OCI-LY7 (cell line): Measurements from ENCODE around the gene RHBDL2. TPM values are rescaled to one million over a fixed set of nuclear protein-coding genes. Genes with fewer than 3 reads are reported as not detected.
A peak's percentile ranks its signal among the peaks of the same experiment; 100 is the strongest.

Source experiments
- BruUV-seq: library from RNA; stranded (reverse); fragments of 400-500 nt; replicated peaks from 2 replicates; lab custom pipeline; 2021; lab: Mats Ljungman, UMichigan
- CTCF ChIA-PET: fragments of 300-600 bp; sonication (Branson Sonifier 250); formaldehyde crosslinking; loops from one replicate; lab custom pipeline; 2022; ENCODE audit warnings: antibody characterized with exemption; ENCODE audit not compliant: unreplicated experiment; lab: Charles Lee
- POLR2A ChIA-PET: fragments of 300-600 bp; sonication (Branson Sonifier 250); formaldehyde crosslinking; loops from one replicate; lab custom pipeline; 2022; ENCODE audit warnings: antibody characterized with exemption; lab: Charles Lee
- DNase-seq: peaks from one replicate; pipeline ENCODE4 v3.0.0-alpha.2; 2015; ENCODE audit warnings: low spot score
- H2AFZ ChIP-seq: fragments of 200-600 bp; sonication (generic), shearing (Covaris generic); 2 replicates; pipeline ENCODE4 v1.6.1; 2014; ENCODE audit warnings: mild to moderate bottlenecking, antibody characterized with exemption, low read length, moderate library complexity
- H3K27ac ChIP-seq: fragments of 200-600 bp; sonication (generic); 2 replicates; pipeline ENCODE4 v1.5.1; 2014; ENCODE audit warnings: mixed run types, low read depth, mild to moderate bottlenecking, moderate library complexity, low read length, inconsistent platforms; ENCODE audit not compliant: poor library complexity, severe bottlenecking
- H3K36me3 ChIP-seq: fragments of 200-600 bp; sonication (generic); 2 replicates; pipeline ENCODE4 v1.6.1; 2014; ENCODE audit warnings: mild to moderate bottlenecking, antibody characterized with exemption, low read length, moderate library complexity, mixed read lengths; ENCODE audit not compliant: insufficient read depth
- H3K4me1 ChIP-seq: fragments of 200-600 bp; sonication (generic); 2 replicates; pipeline ENCODE4 v1.5.1; 2014; ENCODE audit warnings: mild to moderate bottlenecking, low read length; ENCODE audit not compliant: insufficient read depth, poor library complexity, severe bottlenecking
- H3K4me2 ChIP-seq: fragments of 200-600 bp; sonication (generic); 2 replicates; pipeline ENCODE4 v1.6.1; 2014; ENCODE audit warnings: mild to moderate bottlenecking, low read length
- H3K4me3 ChIP-seq: fragments of 200-600 bp; sonication (generic); 2 replicates; pipeline ENCODE4 v1.5.1; 2014; ENCODE audit warnings: mild to moderate bottlenecking, low read depth, low read length; ENCODE audit not compliant: poor library complexity, severe bottlenecking
- H3K79me2 ChIP-seq: fragments of 200-600 bp; sonication (generic); 2 replicates; pipeline ENCODE4 v1.6.1; 2016; ENCODE audit warnings: low read depth, mild to moderate bottlenecking, low read length, moderate library complexity, mixed read lengths; ENCODE audit not compliant: insufficient read depth
- H3K9me2 ChIP-seq: fragments of 200-600 bp; sonication (generic); 2 replicates; pipeline ENCODE4 v1.6.1; 2016; ENCODE audit warnings: mild to moderate bottlenecking, low read length, mixed read lengths; ENCODE audit not compliant: insufficient read depth
- H3K9me3 ChIP-seq: fragments of 200-600 bp; sonication (generic); 2 replicates; pipeline ENCODE4 v1.6.1; 2014; ENCODE audit warnings: mild to moderate bottlenecking, mixed run types, low read length, mixed read lengths
- H4K20me1 ChIP-seq: fragments of 200-600 bp; sonication (generic); 2 replicates; pipeline ENCODE4 v1.6.1; 2014; ENCODE audit warnings: mild to moderate bottlenecking, antibody characterized with exemption, low read length, moderate library complexity, mixed read lengths; ENCODE audit not compliant: insufficient read depth
- EZH2phosphoT487 ChIP-seq: fragments of 200-600 bp; sonication (generic); IDR thresholded peaks from 2 replicates; pipeline ENCODE4 v1.6.1; 2018; ENCODE audit warnings: low read depth, borderline replicate concordance, mild to moderate bottlenecking, mixed run types, antibody characterized with exemption, low read length, moderate library complexity, mixed read lengths
- intact Hi-C: fragments of 100-400 bp; cut with micrococcal nuclease; formaldehyde crosslinking; loops from one replicate; pipeline ENCODE4 v1.10.0; 2022; ENCODE audit not compliant: unreplicated experiment
- total RNA-seq, 2 experiments: library from RNA; depleted of rRNA in 1 of 2; stranded (reverse); fragments of >200 nt in 1 of 2; shearing (Covaris generic) in 1 of 2; gene quantifications; 2 replicates each; pipeline ENCODE4 v1.2.3, GENCODE V29; 2014 to 2022
- TF ChIP-seq, protein P1 (sequence below): fragments of 200-600 bp; sonication (generic); conservative IDR thresholded peaks from 2 replicates; pipeline ENCODE4 v1.5.1; 2014; ENCODE audit warnings: mild to moderate bottlenecking, antibody characterized with exemption, low read length, moderate library complexity, mixed read lengths

The RHBDL2 gene
- total RNA-seq, 2 experiments from 2014 or later = not detected

DNA sequence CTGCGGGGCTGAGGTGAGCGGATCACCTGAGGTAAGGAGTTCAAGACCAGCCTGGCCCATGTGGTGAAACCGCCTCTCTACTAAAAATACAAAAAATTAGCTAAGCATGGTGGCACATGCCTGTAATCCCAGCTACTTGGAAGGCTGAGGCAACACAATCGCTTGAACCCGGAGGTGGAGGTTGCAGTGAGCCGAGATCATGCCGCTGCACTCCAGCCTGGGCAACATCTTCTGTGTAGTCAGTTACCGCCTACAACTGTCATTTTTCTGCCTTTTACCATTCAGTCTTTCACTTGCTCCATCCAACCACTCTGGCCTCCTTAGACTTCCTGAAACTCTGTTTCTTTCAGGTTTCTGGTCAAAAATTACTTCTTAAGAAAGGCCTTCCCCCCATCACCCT lies 70.6 kb downstream of the RHBDL2 start:
- DNase-seq = no peak
- peak overlapping the region; percentile 92 for H3K4me2 ChIP-seq
- peaks cover 9% of the 10 kb centered on the region for H3K79me2 ChIP-seq
- H3K9me2 ChIP-seq = no peaks in the 10 kb centered on the region
- H3K4me3 ChIP-seq = no peak overlapping the region
- H3K9me3 ChIP-seq = no peaks in the 10 kb centered on the region
- no peak overlapping the region for H3K27ac ChIP-seq
- no peak for TF ChIP-seq EZH2phosphoT487
- TF ChIP-seq, protein P1, sequence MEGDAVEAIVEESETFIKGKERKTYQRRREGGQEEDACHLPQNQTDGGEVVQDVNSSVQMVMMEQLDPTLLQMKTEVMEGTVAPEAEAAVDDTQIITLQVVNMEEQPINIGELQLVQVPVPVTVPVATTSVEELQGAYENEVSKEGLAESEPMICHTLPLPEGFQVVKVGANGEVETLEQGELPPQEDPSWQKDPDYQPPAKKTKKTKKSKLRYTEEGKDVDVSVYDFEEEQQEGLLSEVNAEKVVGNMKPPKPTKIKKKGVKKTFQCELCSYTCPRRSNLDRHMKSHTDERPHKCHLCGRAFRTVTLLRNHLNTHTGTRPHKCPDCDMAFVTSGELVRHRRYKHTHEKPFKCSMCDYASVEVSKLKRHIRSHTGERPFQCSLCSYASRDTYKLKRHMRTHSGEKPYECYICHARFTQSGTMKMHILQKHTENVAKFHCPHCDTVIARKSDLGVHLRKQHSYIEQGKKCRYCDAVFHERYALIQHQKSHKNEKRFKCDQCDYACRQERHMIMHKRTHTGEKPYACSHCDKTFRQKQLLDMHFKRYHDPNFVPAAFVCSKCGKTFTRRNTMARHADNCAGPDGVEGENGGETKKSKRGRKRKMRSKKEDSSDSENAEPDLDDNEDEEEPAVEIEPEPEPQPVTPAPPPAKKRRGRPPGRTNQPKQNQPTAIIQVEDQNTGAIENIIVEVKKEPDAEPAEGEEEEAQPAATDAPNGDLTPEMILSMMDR = no peak
- H4K20me1 ChIP-seq = no peaks in the 10 kb centered on the region
- no peak overlapping the region for H2AFZ ChIP-seq
- intact Hi-C loops = no loop called here
- H3K36me3 ChIP-seq = peaks cover 14% of the 10 kb centered on the region; the same call in 1 of the 2 replicates
- CTCF ChIA-PET = no interaction called here
- POLR2A ChIA-PET = interaction anchor here (1.9 kb wide), 1 partner anchor 11 kb away, joined by 5 read pairs; the partner anchor contains the start of gene RRAGC
- BruUV-seq = no TSS peak
- peaks cover 27% of the 10 kb centered on the region for H3K4me1 ChIP-seq

DNA sequence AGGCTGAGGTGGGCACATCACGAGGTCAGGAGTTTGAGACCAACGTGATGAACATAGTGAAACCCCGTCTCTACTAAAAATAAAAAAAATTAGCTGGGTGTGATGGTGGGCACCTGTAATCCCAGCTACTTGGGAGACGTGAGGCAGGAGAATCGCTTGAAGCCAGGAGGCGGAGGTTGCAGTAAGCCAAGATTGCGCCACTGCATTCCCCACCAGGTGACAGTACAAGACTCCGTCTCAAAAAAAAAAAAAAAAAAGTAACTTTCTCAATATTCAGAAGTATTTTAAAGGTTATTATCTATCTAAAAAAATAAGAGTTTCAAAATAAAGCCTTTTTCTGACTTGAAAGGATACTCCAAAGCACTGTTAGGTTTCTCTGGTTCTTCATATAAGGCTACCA lies 74.4 kb downstream of the RHBDL2 start:
- CTCF ChIA-PET = no interaction called here
- BruUV-seq = no TSS peak

GRCh38 chr1:38865112-38865715 lies 76.4 kb downstream of the RHBDL2 start:
- H3K4me2 ChIP-seq = no peak overlapping the region
- no TSS peak for BruUV-seq
- peaks cover 7% of the 10 kb centered on the region; the same call in 1 of the 2 replicates for H3K79me2 ChIP-seq
- no peak overlapping the region for H3K27ac ChIP-seq
- CTCF ChIA-PET = no interaction called here
- TF ChIP-seq, protein P1 = no peak
- no peak for TF ChIP-seq EZH2phosphoT487
- no peaks in the 10 kb centered on the region for H3K9me2 ChIP-seq
- peaks cover 36% of the 10 kb centered on the region; the same call in 1 of the 2 replicates for H3K36me3 ChIP-seq
- DNase-seq = no peak
- no peaks in the 10 kb centered on the region for H3K9me3 ChIP-seq
- intact Hi-C loops = no loop called here
- H4K20me1 ChIP-seq = no peaks in the 10 kb centered on the region
- POLR2A ChIA-PET = interaction anchor here (0.6 kb wide), 1 partner anchor 9 kb away, joined by 3 read pairs; no protein-coding TSS in a partner anchor
- H3K4me3 ChIP-seq = no peak overlapping the region
- no peak overlapping the region for H2AFZ ChIP-seq
- H3K4me1 ChIP-seq = peaks cover 15% of the 10 kb centered on the region

More for the DNA sequence above, 74.4 kb downstream of the RHBDL2 start:
- no peaks in the 10 kb centered on the region for H3K9me2 ChIP-seq
- DNase-seq = no peak
- no peaks in the 10 kb centered on the region for H4K20me1 ChIP-seq
- POLR2A ChIA-PET = no interaction called here
- H3K4me1 ChIP-seq = peaks cover 15% of the 10 kb centered on the region
- H3K36me3 ChIP-seq = peaks cover 36% of the 10 kb centered on the region; the same call in 1 of the 2 replicates
- TF ChIP-seq, protein P1 = no peak
- no peak overlapping the region for H3K4me2 ChIP-seq
- H3K4me3 ChIP-seq = no peak overlapping the region
- H3K27ac ChIP-seq = no peak overlapping the region
- no peaks in the 10 kb centered on the region for H3K9me3 ChIP-seq
- peaks cover 5% of the 10 kb centered on the region for H3K79me2 ChIP-seq
- intact Hi-C loops = no loop called here
- H2AFZ ChIP-seq = no peak overlapping the region
